ENCODE results near the gene UNC13A.

The UNC13A gene

GRCh38 chr19:17624314-17624991 is 63.7 kb downstream of the UNC13A start:
- DNase-seq: no peak

GRCh38 chr19:17623224-17623935 is 64.8 kb downstream of the UNC13A start:
- no peak for DNase-seq

- no peak for DNase-seq
Observed at GRCh38 chr19:17620696-17621095, 67.5 kb downstream of the UNC13A start.

- no peak for DNase-seq
Observed at GRCh38 chr19:17618936-17619335, 69.2 kb downstream of the UNC13A start.

GRCh38 chr19:17618281-17618903 is 69.8 kb downstream of the UNC13A start:
- DNase-seq: no peak

GRCh38 chr19:17617807-17618192 is 70.4 kb downstream of the UNC13A start:
- DNase-seq: no peak

GRCh38 chr19:17616961-17617806 is 71.0 kb downstream of the UNC13A start:
- no peak for DNase-seq

- DNase-seq: no peak
Observed at GRCh38 chr19:17616686-17616960, 71.5 kb downstream of the UNC13A start.

GRCh38 chr19:17615889-17616685 is 72.1 kb downstream of the UNC13A start:
- DNase-seq: no peak

- no peak for DNase-seq
Observed at GRCh38 chr19:17614476-17614875, 73.7 kb downstream of the UNC13A start.

GRCh38 chr19:17611462-17612244 is 76.5 kb downstream of the UNC13A start:
- DNase-seq: no peak

GRCh38 chr19:17610384-17610783 is 77.8 kb downstream of the UNC13A start:
- DNase-seq: no peak

GRCh38 chr19:17607936-17608335 is 80.2 kb downstream of the UNC13A start:
- DNase-seq: no peak

GRCh38 chr19:17606590-17607185 is 81.5 kb downstream of the UNC13A start:
- DNase-seq: no peak

GRCh38 chr19:17605761-17606589 is 82.2 kb downstream of the UNC13A start:
- peak; percentile 82 to 88 for DNase-seq

GRCh38 chr19:17605117-17605516 is 83.0 kb downstream of the UNC13A start:
- DNase-seq: no peak

- no peak for DNase-seq
Observed at GRCh38 chr19:17604372-17605025, 83.7 kb downstream of the UNC13A start.

- DNase-seq: no peak
Observed at GRCh38 chr19:17602872-17603510, 85.2 kb downstream of the UNC13A start.

- no peak for DNase-seq
Observed at GRCh38 chr19:17602217-17602616, 85.9 kb downstream of the UNC13A start.
